ENCODE measurements around the gene SPR. TPM values are rescaled to one million over a fixed set of nuclear protein-coding genes. Genes with fewer than 3 reads are reported as not detected.

The SPR gene
- total and polyA plus RNA-seq, 2 of the 13 experiments (the other 11 are each of a cell fraction or from before 2014, with no cell fraction given): 34.0 to 96.0 TPM

DNA sequence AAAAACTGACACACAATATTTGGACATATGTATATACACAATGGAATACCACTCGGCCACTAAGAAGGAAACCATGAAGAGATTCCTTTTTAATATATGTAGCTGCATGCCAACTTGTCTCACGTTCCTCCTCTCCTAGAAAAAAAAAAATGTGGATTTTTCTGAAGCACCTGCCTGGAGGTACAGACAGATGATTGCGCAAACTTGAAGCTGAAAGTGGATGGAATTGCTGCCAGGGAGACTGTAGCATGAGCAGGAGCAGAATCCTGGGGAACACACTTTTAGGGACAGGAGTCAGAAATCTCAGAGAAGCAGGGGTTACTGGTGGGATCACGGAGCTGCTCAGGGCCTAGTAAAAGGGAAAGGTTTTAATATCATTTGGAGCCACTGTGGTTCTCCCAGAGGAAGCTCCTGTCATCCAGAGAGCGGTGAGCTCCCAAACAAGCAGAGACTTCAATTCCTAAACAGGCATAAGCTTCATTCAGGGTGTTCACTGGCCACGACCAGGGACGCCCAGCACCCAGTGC lies 640 bp upstream of the SPR start (continued):
- TF ChIP-seq, protein P1, sequence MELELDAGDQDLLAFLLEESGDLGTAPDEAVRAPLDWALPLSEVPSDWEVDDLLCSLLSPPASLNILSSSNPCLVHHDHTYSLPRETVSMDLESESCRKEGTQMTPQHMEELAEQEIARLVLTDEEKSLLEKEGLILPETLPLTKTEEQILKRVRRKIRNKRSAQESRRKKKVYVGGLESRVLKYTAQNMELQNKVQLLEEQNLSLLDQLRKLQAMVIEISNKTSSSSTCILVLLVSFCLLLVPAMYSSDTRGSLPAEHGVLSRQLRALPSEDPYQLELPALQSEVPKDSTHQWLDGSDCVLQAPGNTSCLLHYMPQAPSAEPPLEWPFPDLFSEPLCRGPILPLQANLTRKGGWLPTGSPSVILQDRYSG (CRISPR knock-in tag; IDR thresholded peaks at IDR 0.05): peak; percentile 21; the same call in 1 of the 2 replicates
- no peak for TF ChIP-seq EHMT2 (IDR thresholded peaks at IDR 0.05; ENCODE audit: borderline replicate concordance, low read depth, low read length)
- TF ChIP-seq THAP11 (CRISPR knock-in tag; IDR thresholded peaks at IDR 0.05): 0 out of 2 replicates have a peak, but pooled peaks have one; percentile 5
- TF ChIP-seq MXD4 (CRISPR knock-in tag; IDR thresholded peaks at IDR 0.05): 0 out of 2 replicates have a peak, but pooled peaks have one; percentile 8
- TF ChIP-seq ARHGAP35 (CRISPR knock-in tag; IDR thresholded peaks at IDR 0.05; ENCODE audit: borderline replicate concordance): no peak
- TF ChIP-seq ZNF432 (CRISPR knock-in tag; IDR thresholded peaks at IDR 0.05; ENCODE audit: borderline replicate concordance): no peak
- no peak for TF ChIP-seq ZNF337 (CRISPR knock-in tag; IDR thresholded peaks at IDR 0.05; ENCODE audit: borderline replicate concordance, low read depth)
- TF ChIP-seq SRSF4 (IDR thresholded peaks at IDR 0.05; ENCODE audit: low read depth, low read length, poor library complexity, severe bottlenecking): no peak
- no peak for TF ChIP-seq ZNF275 (CRISPR knock-in tag; IDR thresholded peaks at IDR 0.05; ENCODE audit: borderline replicate concordance)
- TF ChIP-seq, protein P2, sequence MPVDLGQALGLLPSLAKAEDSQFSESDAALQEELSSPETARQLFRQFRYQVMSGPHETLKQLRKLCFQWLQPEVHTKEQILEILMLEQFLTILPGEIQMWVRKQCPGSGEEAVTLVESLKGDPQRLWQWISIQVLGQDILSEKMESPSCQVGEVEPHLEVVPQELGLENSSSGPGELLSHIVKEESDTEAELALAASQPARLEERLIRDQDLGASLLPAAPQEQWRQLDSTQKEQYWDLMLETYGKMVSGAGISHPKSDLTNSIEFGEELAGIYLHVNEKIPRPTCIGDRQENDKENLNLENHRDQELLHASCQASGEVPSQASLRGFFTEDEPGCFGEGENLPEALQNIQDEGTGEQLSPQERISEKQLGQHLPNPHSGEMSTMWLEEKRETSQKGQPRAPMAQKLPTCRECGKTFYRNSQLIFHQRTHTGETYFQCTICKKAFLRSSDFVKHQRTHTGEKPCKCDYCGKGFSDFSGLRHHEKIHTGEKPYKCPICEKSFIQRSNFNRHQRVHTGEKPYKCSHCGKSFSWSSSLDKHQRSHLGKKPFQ (CRISPR knock-in tag; IDR thresholded peaks at IDR 0.05; ENCODE audit: insufficient replicate concordance): peak; percentile 62
- TF ChIP-seq ZNF598 (CRISPR knock-in tag; IDR thresholded peaks at IDR 0.05; ENCODE audit: borderline replicate concordance): 0 out of 2 replicates have a peak, but pooled peaks have one; percentile 71
- TF ChIP-seq AGO1 (IDR thresholded peaks at IDR 0.05; ENCODE audit: low read depth, low read length, poor library complexity, severe bottlenecking): no peak
- TF ChIP-seq NAIF1 (CRISPR knock-in tag; IDR thresholded peaks at IDR 0.05; ENCODE audit: borderline replicate concordance): 0 out of 2 replicates have a peak, but pooled peaks have one; percentile 47
- TF ChIP-seq MIXL1 (CRISPR knock-in tag; IDR thresholded peaks at IDR 0.05): 0 out of 2 replicates have a peak, but pooled peaks have one; percentile 4
- TF ChIP-seq RNF219 (CRISPR knock-in tag; IDR thresholded peaks at IDR 0.05): no peak
- TF ChIP-seq CEBPB (IDR thresholded peaks at IDR 0.05; ENCODE audit: borderline replicate concordance, low read depth, low read length): peak; percentile 95
- peak; percentile 9 for TF ChIP-seq ZNF781 (CRISPR knock-in tag; IDR thresholded peaks at IDR 0.05; ENCODE audit: borderline replicate concordance, not compliant biosample characterization)
